HCT116 (cell line): ENCODE data around the gene PCDH18. TPM values are rescaled to one million over a fixed set of nuclear protein-coding genes. Genes with fewer than 3 reads are reported as not detected.
"Not testable (repeated sequence)": the region's sequence is repeated elsewhere in the genome, so short reads cannot be mapped to it uniquely, and the experiment has no call there.

Experiments
- ATAC-seq: fragments of 200-7000 bp; cut with Tn5 transposase; 2 replicates; pipeline ENCODE4 v1.9.1; 2020; ENCODE audit warnings: mild to moderate bottlenecking, moderate library complexity
- BruUV-seq: library from RNA; stranded (reverse); fragments of 400-500 nt; replicated peaks from 2 replicates; lab custom pipeline; 2021; lab: Mats Ljungman, UMichigan
- CTCF ChIA-PET: fragments of 300-600 bp; sonication (Branson Sonifier 250); formaldehyde crosslinking; loops from one replicate; lab custom pipeline; 2021; ENCODE audit warnings: antibody characterized with exemption; lab: Charles Lee
- POLR2A ChIA-PET: fragments of 300-600, 350-600 bp; sonication (Branson Sonifier 250); formaldehyde crosslinking; loops from one replicate; lab custom pipeline; 2021; ENCODE audit warnings: antibody characterized with exemption; lab: Charles Lee
- RAD21 ChIA-PET, 2 experiments: fragments of 300-600 bp; sonication (Branson Sonifier 250); formaldehyde crosslinking; loops; one replicate each; lab custom pipeline; 2023; ENCODE audit warnings: low total read pairs in 2 of 2; ENCODE audit not compliant: uncharacterized antibody in 2 of 2, unreplicated experiment in 2 of 2, low non-redundant PET in 1 of 2; lab: Charles Lee
- DNase-seq: peaks from one replicate; pipeline ENCODE4 v3.0.0-alpha.2; 2010; ENCODE audit warnings: low read depth, low spot score
- H2AFZ ChIP-seq: fragments of 200-600 bp; shearing (Covaris generic), sonication (generic); 2 replicates; pipeline ENCODE4 v1.6.1; 2017; ENCODE audit warnings: low read depth, mixed run types, mixed read lengths, antibody characterized with exemption, low read length; ENCODE audit not compliant: poor library complexity, severe bottlenecking
- H3K27ac ChIP-seq: 2 replicates; pipeline ENCODE4 v1.5.1; 2012; ENCODE audit warnings: low read depth, low read length
- H3K27me3 ChIP-seq: fragments of 200-600 bp; sonication (generic); 2 replicates; pipeline ENCODE4 v1.6.1; 2016; ENCODE audit warnings: mixed run types, low read length, mixed read lengths; ENCODE audit not compliant: insufficient read depth
- H3K36me3 ChIP-seq, 2 experiments: fragments of 200-500 bp in 1 of 2; fragments of 200-600 bp in 1 of 2; sonication (Bioruptor generic) in 1 of 2; sonication (generic) in 1 of 2; 2 replicates each; pipeline versions ENCODE4 v1.5.1 to v1.6.1; 2014 to 2016; ENCODE audit warnings: low read length in 2 of 2, inconsistent platforms in 1 of 2, mixed read lengths in 1 of 2, mixed run types in 1 of 2; ENCODE audit not compliant: insufficient read depth in 2 of 2, control insufficient read depth in 1 of 2
- H3K4me1 ChIP-seq, 2 experiments: fragments of 200-600 bp in 1 of 2; sonication (generic) in 1 of 2; 2 replicates each; pipeline versions ENCODE4 v1.5.1 to v1.6.1; 2012 to 2017; ENCODE audit warnings: low read length in 2 of 2, inconsistent platforms in 1 of 2, mild to moderate bottlenecking in 1 of 2, mixed read lengths in 1 of 2, mixed run types in 1 of 2, moderate library complexity in 1 of 2; ENCODE audit not compliant: insufficient read depth in 2 of 2, control insufficient read depth in 1 of 2
- H3K4me2 ChIP-seq: fragments of 200-600 bp; sonication (generic); 2 replicates; pipeline ENCODE4 v1.6.1; 2017; ENCODE audit warnings: mixed run types, low read length, mixed read lengths
- H3K4me3 ChIP-seq, 2 experiments: fragments of 200-600 bp in 1 of 2; sonication (generic) in 1 of 2; replicated peaks in 1 of 2; 2 replicates each; pipeline ENCODE4 v1.5.1; 2011 to 2016; ENCODE audit warnings: low read length in 2 of 2, control low read depth in 1 of 2, low read depth in 1 of 2, mild to moderate bottlenecking in 1 of 2, mixed read lengths in 1 of 2, mixed run types in 1 of 2
- H3K79me2 ChIP-seq: fragments of 200-600 bp; sonication (generic); 2 replicates; pipeline ENCODE4 v1.6.1; 2017; ENCODE audit warnings: mild to moderate bottlenecking, mixed run types, low read length, moderate library complexity, mixed read lengths; ENCODE audit not compliant: insufficient read depth
- H3K9ac ChIP-seq: fragments of 200-600 bp; sonication (generic); 2 replicates; pipeline ENCODE4 v1.6.1; 2016; ENCODE audit warnings: low read length, mixed read lengths
- H3K9me2 ChIP-seq: fragments of 200-600 bp; sonication (generic), shearing (Covaris generic); 2 replicates; pipeline ENCODE4 v1.6.1; 2017; ENCODE audit warnings: mixed run types, mild to moderate bottlenecking, moderate library complexity; ENCODE audit not compliant: insufficient read depth
- H3K9me3 ChIP-seq, 2 experiments: fragments of 200-500 bp in 1 of 2; fragments of 200-600 bp in 1 of 2; sonication (Bioruptor generic) in 1 of 2; sonication (generic) in 1 of 2; 2 replicates each; pipeline ENCODE4 v1.6.1; 2014 to 2017; ENCODE audit warnings: low read length in 2 of 2, mixed read lengths in 2 of 2, inconsistent platforms in 1 of 2, low read depth in 1 of 2, mild to moderate bottlenecking in 1 of 2, mixed run types in 1 of 2, moderate library complexity in 1 of 2; ENCODE audit not compliant: control insufficient read depth in 1 of 2, insufficient read depth in 1 of 2
- H4K20me1 ChIP-seq: fragments of 200-600 bp; sonication (generic), shearing (Covaris generic); 2 replicates; pipeline ENCODE4 v1.6.1; 2017; ENCODE audit warnings: mixed run types, mild to moderate bottlenecking, moderate library complexity; ENCODE audit not compliant: insufficient read depth
- CBX3 ChIP-seq: IDR thresholded peaks from 2 replicates; pipeline ENCODE4 v1.6.1; 2012; ENCODE audit warnings: low read depth
- CEBPB ChIP-seq: IDR thresholded peaks from 2 replicates; pipeline ENCODE4 v1.6.1; 2012; ENCODE audit warnings: low read depth
- EGR1 ChIP-seq: IDR thresholded peaks from 2 replicates; pipeline ENCODE4 v1.6.1; 2012; ENCODE audit warnings: low read depth
- ELF1 ChIP-seq: IDR thresholded peaks from 2 replicates; pipeline ENCODE4 v1.6.1; 2012; ENCODE audit warnings: low read depth, borderline replicate concordance
- EZH2 ChIP-seq: fragments of 200-600 bp; sonication (generic); IDR thresholded peaks from 2 replicates; pipeline ENCODE4 v1.6.1; 2017; ENCODE audit warnings: antibody characterized with exemption, mixed run types
- EZH2phosphoT487 ChIP-seq: fragments of 200-600 bp; IDR thresholded peaks from 2 replicates; pipeline ENCODE4 v1.6.1; 2018; ENCODE audit warnings: antibody characterized with exemption, borderline replicate concordance
- FOSL1 ChIP-seq: IDR thresholded peaks from 2 replicates; pipeline ENCODE4 v1.6.1; 2012; ENCODE audit warnings: low read depth
- JUND ChIP-seq: IDR thresholded peaks from 2 replicates; pipeline ENCODE4 v1.6.1; 2012
- RAD21 ChIP-seq: IDR thresholded peaks from 2 replicates; pipeline ENCODE4 v1.6.1; 2012; ENCODE audit warnings: low read depth, mild to moderate bottlenecking
- SIN3A ChIP-seq: IDR thresholded peaks from 2 replicates; pipeline ENCODE4 v1.6.1; 2012; ENCODE audit warnings: low read depth
- SP1 ChIP-seq: IDR thresholded peaks from 2 replicates; pipeline ENCODE4 v1.6.1; 2012; ENCODE audit warnings: low read depth
- YY1 ChIP-seq: IDR thresholded peaks from 2 replicates; pipeline ENCODE4 v1.6.1; 2011; ENCODE audit warnings: low read length, low read depth, moderate library complexity, mild to moderate bottlenecking; ENCODE audit not compliant: insufficient replicate concordance; ENCODE audit errors: extremely low read depth
- ZFX ChIP-seq: fragments of 450-650 bp; IDR thresholded peaks from 2 replicates; pipeline ENCODE4 v1.6.1; 2017
- ZNF274 ChIP-seq: fragments of 200-500 bp; sonication (Bioruptor generic); IDR thresholded peaks from 2 replicates; pipeline ENCODE4 v1.6.1; 2014; ENCODE audit warnings: mild to moderate bottlenecking, low read depth, low read length, inconsistent platforms
- intact Hi-C: fragments of 100-400 bp; cut with micrococcal nuclease; formaldehyde crosslinking; loops from 2 replicates; pipeline ENCODE4 v1.10.0; 2022
- total RNA-seq: library from RNA; stranded (reverse); gene quantifications from one replicate; pipeline ENCODE4 v1.2.1, GENCODE V29; 2021; ENCODE audit not compliant: unreplicated experiment
- TF ChIP-seq, protein P1 (sequence below): IDR thresholded peaks from 2 replicates; pipeline ENCODE4 v1.6.1; 2011; ENCODE audit warnings: mild to moderate bottlenecking, low read length, moderate library complexity; ENCODE audit not compliant: insufficient replicate concordance; ENCODE audit errors: extremely low read depth
- TF ChIP-seq, protein P2 (sequence below): IDR thresholded peaks from 2 replicates; pipeline ENCODE4 v1.6.1; 2012
- TF ChIP-seq, protein P3 (sequence below): IDR thresholded peaks from 2 replicates; pipeline ENCODE4 v1.6.1; 2012

PCDH18 gene
- total RNA-seq, 1 experiment from 2014 or later: 0.17 TPM

DNA sequence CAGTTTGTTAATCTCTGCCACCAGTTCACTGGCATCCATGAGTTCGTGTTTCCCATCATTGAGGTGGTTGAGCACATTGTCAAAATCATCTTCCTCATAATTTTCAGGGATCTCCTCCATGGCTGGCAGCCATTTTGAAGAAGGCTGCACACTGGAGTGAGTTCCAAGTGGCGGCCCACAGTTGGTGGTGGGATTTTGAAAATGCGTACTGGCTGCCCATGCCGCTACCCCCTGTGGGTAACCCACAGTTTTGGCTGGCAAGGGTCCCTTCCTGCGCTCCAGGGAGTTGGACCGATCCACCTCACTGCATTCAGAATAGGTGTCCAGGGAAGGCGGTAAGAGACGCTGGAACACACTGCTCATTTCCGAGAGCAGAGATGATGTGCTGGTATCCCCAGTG lies 11.2 kb downstream of the PCDH18 start (continued):
- TF ChIP-seq, protein P1, sequence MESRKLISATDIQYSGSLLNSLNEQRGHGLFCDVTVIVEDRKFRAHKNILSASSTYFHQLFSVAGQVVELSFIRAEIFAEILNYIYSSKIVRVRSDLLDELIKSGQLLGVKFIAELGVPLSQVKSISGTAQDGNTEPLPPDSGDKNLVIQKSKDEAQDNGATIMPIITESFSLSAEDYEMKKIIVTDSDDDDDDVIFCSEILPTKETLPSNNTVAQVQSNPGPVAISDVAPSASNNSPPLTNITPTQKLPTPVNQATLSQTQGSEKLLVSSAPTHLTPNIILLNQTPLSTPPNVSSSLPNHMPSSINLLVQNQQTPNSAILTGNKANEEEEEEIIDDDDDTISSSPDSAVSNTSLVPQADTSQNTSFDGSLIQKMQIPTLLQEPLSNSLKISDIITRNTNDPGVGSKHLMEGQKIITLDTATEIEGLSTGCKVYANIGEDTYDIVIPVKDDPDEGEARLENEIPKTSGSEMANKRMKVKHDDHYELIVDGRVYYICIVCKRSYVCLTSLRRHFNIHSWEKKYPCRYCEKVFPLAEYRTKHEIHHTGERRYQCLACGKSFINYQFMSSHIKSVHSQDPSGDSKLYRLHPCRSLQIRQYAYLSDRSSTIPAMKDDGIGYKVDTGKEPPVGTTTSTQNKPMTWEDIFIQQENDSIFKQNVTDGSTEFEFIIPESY: no peak
- TF ChIP-seq, protein P2, sequence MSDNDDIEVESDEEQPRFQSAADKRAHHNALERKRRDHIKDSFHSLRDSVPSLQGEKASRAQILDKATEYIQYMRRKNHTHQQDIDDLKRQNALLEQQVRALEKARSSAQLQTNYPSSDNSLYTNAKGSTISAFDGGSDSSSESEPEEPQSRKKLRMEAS: no peak
- no peak for TF ChIP-seq EZH2
- no peak for TF ChIP-seq SIN3A
- TF ChIP-seq SP1: no peak
- TF ChIP-seq, protein P3, sequence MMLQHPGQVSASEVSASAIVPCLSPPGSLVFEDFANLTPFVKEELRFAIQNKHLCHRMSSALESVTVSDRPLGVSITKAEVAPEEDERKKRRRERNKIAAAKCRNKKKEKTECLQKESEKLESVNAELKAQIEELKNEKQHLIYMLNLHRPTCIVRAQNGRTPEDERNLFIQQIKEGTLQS: no peak
- TF ChIP-seq EGR1: no peak
- no peak for TF ChIP-seq ELF1
- TF ChIP-seq CBX3: no peak
- no peak for TF ChIP-seq YY1
- no peak for TF ChIP-seq EZH2phosphoT487
- no peak for TF ChIP-seq RAD21
- no peak for TF ChIP-seq CEBPB
- TF ChIP-seq ZNF274: no peak

- BruUV-seq: no TSS peak
- RAD21 ChIA-PET: interaction anchor here in 1 of 2 experiments (0.6 kb wide), 1 partner anchor 1276 kb away, joined by 3 read pairs; no protein-coding TSS in a partner anchor
- Histone ChIP-seq H3K27ac (no peak overlapping the region), H3K9me3 (no peaks in the 10 kb centered on the region), H4K20me1 (no peaks in the 10 kb centered on the region), H3K27me3 (no peaks in the 10 kb centered on the region), H3K4me2 (no peak overlapping the region), H3K4me1 (no peaks in the 10 kb centered on the region), H3K36me3 (no peaks in the 10 kb centered on the region), H3K9me2 (no peaks in the 10 kb centered on the region), H3K79me2 (no peaks in the 10 kb centered on the region), H3K4me3 (no peak overlapping the region), H3K9ac (no peak overlapping the region), H2AFZ (peak overlapping the region; percentile 22)
- DNase-seq (no peak), ATAC-seq (no peak)
- TF ChIP-seq ZFX (no peak), CBX3 (no peak), JUND (no peak), SP1 (no peak), FOSL1 (no peak), EGR1 (no peak), SIN3A (no peak)
- intact Hi-C loops: no loop called here
- CTCF ChIA-PET: no interaction called here
- POLR2A ChIA-PET: no interaction called here
These were observed 12.9 kb downstream of the PCDH18 start for GRCh38 chr4:137519406-137519805.

GRCh38 chr4:137517323-137517722 lies 15.0 kb downstream of the PCDH18 start:
- not testable (repeated sequence) for H3K27ac ChIP-seq

More at GRCh38 chr4:137517323-137517722, 15.0 kb downstream of the PCDH18 start:
- CTCF ChIA-PET, H4K20me1 ChIP-seq, DNase-seq, H3K9me3 ChIP-seq, H3K4me2 ChIP-seq, intact Hi-C loops, H3K9ac ChIP-seq, H3K36me3 ChIP-seq, H2AFZ ChIP-seq, BruUV-seq, H3K27me3 ChIP-seq, POLR2A ChIA-PET, ATAC-seq, H3K9me2 ChIP-seq, H3K79me2 ChIP-seq, H3K4me3 ChIP-seq, H3K4me1 ChIP-seq: not testable (repeated sequence)
- RAD21 ChIA-PET: interaction anchor here in 1 of 2 experiments (0.7 kb wide), 1 partner anchor 1127 kb away, joined by 3 read pairs; no protein-coding TSS in a partner anchor
